ENCODE measurements around the gene URB2.
A peak's percentile ranks its signal among the peaks of the same experiment; 100 is the strongest.

URB2 gene

GRCh38 chr1:229685149-229685548 is 59.1 kb downstream of the URB2 start:
- no peak for TF ChIP-seq CTCF (conservative IDR thresholded peaks at IDR 0.05; ENCODE audit: control insufficient read depth, insufficient read depth, low read depth, low read length)
- no peak overlapping the region for H3K4me3 ChIP-seq (ENCODE audit: control insufficient read depth, low read depth, low read length)
- DNase-seq (ENCODE audit: low read depth) = no peak

DNA sequence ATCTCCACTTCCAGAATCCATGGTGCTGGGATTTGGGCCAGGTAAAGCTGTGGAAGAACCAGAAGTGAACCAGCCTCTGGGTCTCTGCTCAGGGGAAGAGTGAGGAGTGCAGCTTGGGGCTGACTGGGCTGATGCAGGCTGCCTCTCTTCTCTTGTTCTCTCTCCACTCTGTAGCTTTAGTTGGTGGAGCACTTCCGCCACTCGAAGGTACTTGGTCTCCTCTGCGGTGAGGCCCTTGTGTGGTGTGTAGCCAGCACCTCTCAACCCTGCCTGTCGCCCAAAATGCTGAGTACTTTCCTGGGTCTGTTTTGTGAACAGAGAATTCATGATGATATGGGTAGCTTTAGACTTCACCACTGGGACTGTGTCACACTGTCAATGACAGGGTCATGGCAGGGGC is 63.2 kb downstream of the URB2 start:
- no peak for TF ChIP-seq CTCF (conservative IDR thresholded peaks at IDR 0.05; ENCODE audit: control insufficient read depth, insufficient read depth, low read depth, low read length)
- no peak for DNase-seq (ENCODE audit: low read depth)
- no peak overlapping the region for H3K4me3 ChIP-seq (ENCODE audit: control insufficient read depth, low read depth, low read length)

GRCh38 chr1:229689904-229690303 is 63.9 kb downstream of the URB2 start:
- no peak overlapping the region for H3K4me3 ChIP-seq (ENCODE audit: control insufficient read depth, low read depth, low read length)
- no peak for TF ChIP-seq CTCF (conservative IDR thresholded peaks at IDR 0.05; ENCODE audit: control insufficient read depth, insufficient read depth, low read depth, low read length)
- no peak for DNase-seq (ENCODE audit: low read depth)

GRCh38 chr1:229690662-229691061 is 64.6 kb downstream of the URB2 start:
- no peak for DNase-seq (ENCODE audit: low read depth)
- no peak for TF ChIP-seq CTCF (conservative IDR thresholded peaks at IDR 0.05; ENCODE audit: control insufficient read depth, insufficient read depth, low read depth, low read length)
- H3K4me3 ChIP-seq (ENCODE audit: control insufficient read depth, low read depth, low read length) = no peak overlapping the region

- no peak for TF ChIP-seq CTCF (conservative IDR thresholded peaks at IDR 0.05; ENCODE audit: control insufficient read depth, insufficient read depth, low read depth, low read length)
- no peak overlapping the region for H3K4me3 ChIP-seq (ENCODE audit: control insufficient read depth, low read depth, low read length)
- DNase-seq (ENCODE audit: low read depth) = no peak
Measured at GRCh38 chr1:229691362-229691761, 65.3 kb downstream of the URB2 start.

GRCh38 chr1:229693129-229693900 is 67.3 kb downstream of the URB2 start:
- H3K4me3 ChIP-seq (ENCODE audit: control insufficient read depth, low read depth, low read length) = no peak overlapping the region
- no peak for TF ChIP-seq CTCF (conservative IDR thresholded peaks at IDR 0.05; ENCODE audit: control insufficient read depth, insufficient read depth, low read depth, low read length)
- peak; percentile 60 for DNase-seq (ENCODE audit: low read depth)
